CD14-positive monocyte (primary cell): ENCODE measurements around the gene AMMECR1L. TPM values are rescaled to one million over a fixed set of nuclear protein-coding genes. Genes with fewer than 3 reads are reported as not detected.
"Not testable (repeated sequence)": the region's sequence is repeated elsewhere in the genome, so short reads cannot be mapped to it uniquely, and the experiment has no call there.

Experiments used
- DNase-seq, 3 donors: peaks; one replicate each; pipeline ENCODE4 v3.0.0-alpha.2; 2011 to 2022
- H2AFZ ChIP-seq: 2 replicates; pipeline ENCODE4 v1.6.0; 2012; ENCODE audit warnings: mild to moderate bottlenecking, low read depth, low read length, inconsistent platforms; ENCODE audit not compliant: insufficient read depth, poor library complexity, severe bottlenecking
- H3K27ac ChIP-seq, 2 donors: 1 replicate in 1 of 2; 2 replicates in 1 of 2; pipeline ENCODE4 v1.5.1; 2012 to 2013; ENCODE audit warnings: low read length in 2 of 2, control low read depth in 1 of 2, inconsistent platforms in 1 of 2, low read depth in 1 of 2, mild to moderate bottlenecking in 1 of 2
- H3K27me3 ChIP-seq, 2 donors: one replicate each; pipeline versions ENCODE4 v1.6.0 to v1.6.1; 2011 to 2013; ENCODE audit warnings: low read length in 2 of 2; ENCODE audit not compliant: control insufficient read depth in 2 of 2, insufficient read depth in 2 of 2
- H3K36me3 ChIP-seq, 2 donors: replicated peaks in 1 of 2; 1 replicate in 1 of 2; 2 replicates in 1 of 2; pipeline versions ENCODE4 v1.5.1 to v1.6.1; 2012 to 2013; ENCODE audit warnings: low read length in 2 of 2, control low read depth in 1 of 2, inconsistent platforms in 1 of 2, mild to moderate bottlenecking in 1 of 2; ENCODE audit not compliant: insufficient read depth in 2 of 2, control insufficient read depth in 1 of 2
- H3K4me1 ChIP-seq, 2 donors: 1 replicate in 1 of 2; 2 replicates in 1 of 2; pipeline versions ENCODE4 v1.5.1 to v1.6.1; 2012 to 2013; ENCODE audit warnings: low read length in 2 of 2, control low read depth in 1 of 2, inconsistent platforms in 1 of 2, mild to moderate bottlenecking in 1 of 2, moderate library complexity in 1 of 2; ENCODE audit not compliant: insufficient read depth in 2 of 2, control insufficient read depth in 1 of 2
- H3K4me2 ChIP-seq: replicated peaks from 2 replicates; pipeline ENCODE3; 2012; ENCODE audit warnings: low read length, moderate library complexity, mild to moderate bottlenecking; ENCODE audit not compliant: poor library complexity, severe bottlenecking; ENCODE audit errors: extremely low read depth
- H3K4me3 ChIP-seq, 3 experiments: fragments of 200-600 bp in 1 of 3; sonication (generic) in 1 of 3; replicated peaks in 1 of 3; 1 replicate in 2 of 3; 2 replicates in 1 of 3; pipeline ENCODE4 v1.5.1; 2011 to 2013; ENCODE audit warnings: low read length in 3 of 3, mild to moderate bottlenecking in 3 of 3, control low read depth in 2 of 3, low read depth in 2 of 3, inconsistent platforms in 1 of 3, moderate library complexity in 1 of 3
- H3K79me2 ChIP-seq: 2 replicates; pipeline ENCODE4 v1.6.0; 2012; ENCODE audit warnings: mild to moderate bottlenecking, control low read depth, inconsistent platforms, low read length, moderate library complexity; ENCODE audit not compliant: insufficient read depth
- H3K9ac ChIP-seq: 2 replicates; pipeline ENCODE4 v1.6.0; 2017; ENCODE audit warnings: low read length, mild to moderate bottlenecking; ENCODE audit not compliant: insufficient read depth, poor library complexity, severe bottlenecking
- H3K9me3 ChIP-seq, 2 donors: replicated peaks in 1 of 2; 1 replicate in 1 of 2; 2 replicates in 1 of 2; pipeline versions ENCODE4 v1.5.1 to v1.6.1; 2012 to 2013; ENCODE audit warnings: low read length in 2 of 2, control low read depth in 1 of 2; ENCODE audit not compliant: control insufficient read depth in 1 of 2, insufficient read depth in 1 of 2
- H4K20me1 ChIP-seq: 2 replicates; pipeline ENCODE4 v1.6.0; 2012; ENCODE audit warnings: mild to moderate bottlenecking, low read length, control low read depth, moderate library complexity; ENCODE audit not compliant: insufficient read depth
- H3K27ac Mint-ChIP-seq, 7 donors: one replicate each; pipeline ENCODE4 v1.8.0; 2020; ENCODE audit warnings: mild to moderate bottlenecking in 7 of 7, mixed read lengths in 7 of 7, moderate library complexity in 6 of 7, inconsistent platforms in 2 of 7
- H3K27me3 Mint-ChIP-seq, 3 donors: one replicate each; pipeline ENCODE4 v1.8.0; 2021 to 2022; ENCODE audit warnings: low read depth in 3 of 3, mild to moderate bottlenecking in 3 of 3, mixed read lengths in 3 of 3, moderate library complexity in 3 of 3, inconsistent platforms in 1 of 3
- H3K36me3 Mint-ChIP-seq, 2 donors: one replicate each; pipeline ENCODE4 v1.8.0; 2020; ENCODE audit warnings: mixed read lengths in 2 of 2, inconsistent platforms in 1 of 2, mild to moderate bottlenecking in 1 of 2
- H3K4me1 Mint-ChIP-seq: one replicate; pipeline ENCODE4 v1.8.0; 2020; ENCODE audit warnings: mild to moderate bottlenecking, mixed read lengths
- H3K4me3 Mint-ChIP-seq, 2 donors: one replicate each; pipeline ENCODE4 v1.8.0; 2020; ENCODE audit warnings: mild to moderate bottlenecking in 2 of 2, mixed read lengths in 2 of 2, moderate library complexity in 1 of 2
- H3K9me3 Mint-ChIP-seq, 7 donors: one replicate each; pipeline ENCODE4 v1.8.0; 2020 to 2022; ENCODE audit warnings: mixed read lengths in 7 of 7, mild to moderate bottlenecking in 6 of 7, moderate library complexity in 6 of 7, inconsistent platforms in 2 of 7
- WGBS: methylation state at CpG from one replicate; pipeline ENCODE4 v1.1.5; 2013; ENCODE audit warnings: missing lambda C conversion rate; ENCODE audit not compliant: insufficient coverage; 5-methylcytosine and 5-hydroxymethylcytosine counted together
- intact Hi-C, 2 donors: fragments of 100-400 bp; cut with micrococcal nuclease; formaldehyde crosslinking; loops; one replicate each; pipeline versions ENCODE4 v1.15.0 to v1.15.1; 2023
- polyA plus RNA-seq, 3 donors: library from polyadenylated mRNA; depleted of rRNA in 1 of 3; unstranded in 2 of 3; stranded (reverse) in 1 of 3; fragments of 300-500 nt in 2 of 3; fragments of >200 nt in 1 of 3; fragmentation: Illumina TruSeq in 2 of 3; gene quantifications; 1 replicate in 2 of 3; 2 replicates in 1 of 3; pipeline ENCODE4 v1.2.3, GENCODE V29; 2012 to 2021
- small RNA-seq: library from RNA; depleted of rRNA; stranded (forward); fragments of <200 nt; gene quantifications from one replicate; pipeline ENCODE3, GENCODE V24; 2012; ENCODE audit warnings: low read depth; ENCODE audit not compliant: insufficient read length
- TF ChIP-seq, protein P1 (sequence below): fragments of 200-600 bp; IDR thresholded peaks from one replicate; pipeline ENCODE4 v1.8.0; 2022; ENCODE audit warnings: antibody characterized with exemption, mild to moderate bottlenecking

The AMMECR1L gene
- polyA plus RNA-seq, 3 donors: 2.5 to 9.8 (median 3.1) TPM

DNA sequence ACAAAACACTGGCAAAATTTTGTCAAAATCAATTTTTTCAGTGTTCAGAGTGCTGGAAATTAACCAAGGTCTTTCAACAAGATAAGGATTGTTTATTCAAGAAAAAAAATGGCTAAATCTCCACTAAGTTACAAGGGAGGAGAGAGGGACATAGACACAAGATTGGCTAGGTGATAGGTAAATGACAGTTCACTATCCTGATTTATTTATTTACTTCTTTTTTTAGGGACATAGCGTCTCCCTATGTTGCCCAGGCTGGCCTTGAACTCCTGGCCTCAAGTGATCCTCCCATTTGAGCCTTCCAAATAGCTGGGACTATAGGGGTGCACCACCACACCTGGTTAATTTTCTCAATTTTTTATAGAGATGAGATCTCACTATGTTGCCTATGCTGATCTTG lies 71.1 kb downstream of the AMMECR1L start:
- Mint-ChIP-seq H3K36me3 (no peaks in the 10 kb centered on the region), H3K4me3 (no peak overlapping the region), H3K27ac (no peak overlapping the region), H3K4me1 (peaks cover 22% of the 10 kb centered on the region), H3K9me3 (peaks cover 3 to 16% (median 12%) of the 10 kb centered on the region in 7 donors), H3K27me3 (peaks cover 2 to 3% (median 2%) of the 10 kb centered on the region in 3 donors)
- TF ChIP-seq, protein P1, sequence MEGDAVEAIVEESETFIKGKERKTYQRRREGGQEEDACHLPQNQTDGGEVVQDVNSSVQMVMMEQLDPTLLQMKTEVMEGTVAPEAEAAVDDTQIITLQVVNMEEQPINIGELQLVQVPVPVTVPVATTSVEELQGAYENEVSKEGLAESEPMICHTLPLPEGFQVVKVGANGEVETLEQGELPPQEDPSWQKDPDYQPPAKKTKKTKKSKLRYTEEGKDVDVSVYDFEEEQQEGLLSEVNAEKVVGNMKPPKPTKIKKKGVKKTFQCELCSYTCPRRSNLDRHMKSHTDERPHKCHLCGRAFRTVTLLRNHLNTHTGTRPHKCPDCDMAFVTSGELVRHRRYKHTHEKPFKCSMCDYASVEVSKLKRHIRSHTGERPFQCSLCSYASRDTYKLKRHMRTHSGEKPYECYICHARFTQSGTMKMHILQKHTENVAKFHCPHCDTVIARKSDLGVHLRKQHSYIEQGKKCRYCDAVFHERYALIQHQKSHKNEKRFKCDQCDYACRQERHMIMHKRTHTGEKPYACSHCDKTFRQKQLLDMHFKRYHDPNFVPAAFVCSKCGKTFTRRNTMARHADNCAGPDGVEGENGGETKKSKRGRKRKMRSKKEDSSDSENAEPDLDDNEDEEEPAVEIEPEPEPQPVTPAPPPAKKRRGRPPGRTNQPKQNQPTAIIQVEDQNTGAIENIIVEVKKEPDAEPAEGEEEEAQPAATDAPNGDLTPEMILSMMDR: no peak
- H3K4me3 ChIP-seq: no peak overlapping the region
- DNase-seq: no peak
- no peak overlapping the region for H3K9ac ChIP-seq
- intact Hi-C loops: loop anchor here in 1 of 2 donors (5.0 kb wide), 1 partner anchor 43 kb away; the partner anchor contains the start of gene POLR2D
- H3K4me2 ChIP-seq: no peak overlapping the region
- peaks cover 0 to 2% of the 10 kb centered on the region in 2 donors for H3K27me3 ChIP-seq
- H2AFZ ChIP-seq: no peak overlapping the region
- H4K20me1 ChIP-seq: no peaks in the 10 kb centered on the region
- peaks cover 18% of the 10 kb centered on the region for H3K79me2 ChIP-seq
- H3K4me1 ChIP-seq: peaks cover 16 to 17% of the 10 kb centered on the region in 2 donors
- H3K36me3 ChIP-seq: no peaks in the 10 kb centered on the region
- peaks cover 5 to 11% of the 10 kb centered on the region in 2 donors for H3K9me3 ChIP-seq
- H3K27ac ChIP-seq: no peak overlapping the region
- no CpG with 5 or more reads among the region's 1 CpG for WGBS

DNA sequence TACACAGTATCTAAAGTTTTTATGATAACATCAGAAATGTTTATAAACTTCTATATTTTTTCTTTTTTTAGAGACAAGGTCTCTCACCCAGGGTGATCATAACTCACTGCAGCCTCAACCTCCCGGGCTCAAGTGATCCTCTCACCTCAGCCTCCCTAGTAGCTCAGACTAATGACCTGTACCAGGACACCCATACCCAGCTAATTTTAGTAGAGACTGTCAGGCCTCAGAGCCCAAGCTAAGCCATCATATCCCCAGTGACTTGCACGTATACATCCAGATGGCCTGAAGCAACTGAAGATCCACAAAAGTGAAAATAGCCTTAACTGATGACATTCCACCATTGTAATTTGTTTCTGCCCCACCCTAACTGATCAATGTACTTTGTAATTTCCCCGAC lies 73.3 kb downstream of the AMMECR1L start:
- 92% methylated on average over 2 of the region's 3 CpGs for WGBS
- intact Hi-C loops: loop anchor here in 1 of 2 donors (5.0 kb wide), 1 partner anchor 45 kb away; the partner anchor contains the start of gene POLR2D
- not testable (repeated sequence) for H3K4me3 Mint-ChIP-seq, H3K9me3 Mint-ChIP-seq, H3K9ac ChIP-seq, H3K27me3 ChIP-seq, H3K36me3 Mint-ChIP-seq, H3K9me3 ChIP-seq, H3K27me3 Mint-ChIP-seq, H3K4me3 ChIP-seq, H3K27ac Mint-ChIP-seq, H3K36me3 ChIP-seq, H3K27ac ChIP-seq, DNase-seq, H3K4me2 ChIP-seq
- H3K79me2 ChIP-seq: peaks cover 41% of the 10 kb centered on the region
- peak overlapping the region; percentile 93 for H2AFZ ChIP-seq
- H4K20me1 ChIP-seq: peaks cover 10% of the 10 kb centered on the region
- H3K4me1 ChIP-seq: peaks cover 21 to 22% of the 10 kb centered on the region in 2 donors
- peaks cover 31% of the 10 kb centered on the region for H3K4me1 Mint-ChIP-seq

Small RNA genes within 50 kb of the gene (small RNA-seq; reads per million reads assigned to genes)
- gene AC012306.1: not detected
- gene RF00017: not detected
- not detected for gene RF00019
- not detected for gene RNU6-395P

Other genes starting within 250 kb of the AMMECR1L start
- gene GPR17, start 239.8 kb downstream of the AMMECR1L start, polyA plus RNA-seq: under 1 TPM in 1 of 3 donors, not detected in 2; 0.07 TPM
- gene LIMS2, start 210.4 kb downstream of the AMMECR1L start, polyA plus RNA-seq: 1 to 10 TPM in 1 of 3 donors, under 1 TPM in 2; 0.13 to 1.3 (median 0.23) TPM
- 1 to 10 TPM in 2 of 3 donors, not detected in 1; 3.8 to 4.9 TPM for gene SFT2D3, start 184.5 kb downstream of the AMMECR1L start, polyA plus RNA-seq
- gene WDR33, start 74.8 kb downstream of the AMMECR1L start, polyA plus RNA-seq: 10 to 100 TPM; 12.5 to 19.6 (median 12.6) TPM
- gene POLR2D, start 27.8 kb downstream of the AMMECR1L start, polyA plus RNA-seq: 10 to 100 TPM; 11.7 to 28.8 (median 26.4) TPM
- gene SAP130, start 142.1 kb upstream of the AMMECR1L start, polyA plus RNA-seq: 10 to 100 TPM in 1 of 3 donors, 1 to 10 TPM in 2; 2.8 to 16.4 (median 6.4) TPM
- 10 to 100 TPM in 2 of 3 donors, 1 to 10 TPM in 1; 8.7 to 15.8 (median 13.8) TPM for gene UGGT1, start 205.2 kb upstream of the AMMECR1L start, polyA plus RNA-seq